ENCODE measurements around the gene MTX3.

The MTX3 gene

DNA sequence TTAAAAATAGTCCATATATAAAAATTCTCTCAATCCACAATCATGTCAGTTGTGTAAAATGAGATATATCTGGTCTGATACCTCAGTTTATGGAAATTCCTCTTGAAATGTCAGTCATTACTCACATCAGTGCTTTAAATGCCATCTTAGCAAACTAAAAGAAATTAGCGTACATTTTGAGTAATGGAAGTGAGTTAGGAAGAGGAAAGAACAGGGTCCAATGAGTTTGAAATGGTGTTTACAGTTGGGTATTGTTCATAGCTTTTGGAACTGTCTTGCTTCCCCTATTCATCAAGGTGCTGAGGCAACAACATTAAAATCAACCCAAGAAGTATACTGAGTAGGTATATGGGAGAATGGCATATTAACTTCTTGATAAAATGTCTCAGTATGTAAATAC lies 8.7 kb upstream of the MTX3 start:
- Mint-ChIP-seq H3K4me3 (no peak overlapping the region), H3K36me3 (ENCODE audit: low read depth) (peaks cover 1% of the 10 kb centered on the region), H3K9me3 (no peaks in the 10 kb centered on the region), H3K4me1 (ENCODE audit: low read depth) (peaks cover 2% of the 10 kb centered on the region), H3K27me3 (peaks cover 3% of the 10 kb centered on the region), H3K27ac (no peak overlapping the region)
- no peak for DNase-seq

DNA sequence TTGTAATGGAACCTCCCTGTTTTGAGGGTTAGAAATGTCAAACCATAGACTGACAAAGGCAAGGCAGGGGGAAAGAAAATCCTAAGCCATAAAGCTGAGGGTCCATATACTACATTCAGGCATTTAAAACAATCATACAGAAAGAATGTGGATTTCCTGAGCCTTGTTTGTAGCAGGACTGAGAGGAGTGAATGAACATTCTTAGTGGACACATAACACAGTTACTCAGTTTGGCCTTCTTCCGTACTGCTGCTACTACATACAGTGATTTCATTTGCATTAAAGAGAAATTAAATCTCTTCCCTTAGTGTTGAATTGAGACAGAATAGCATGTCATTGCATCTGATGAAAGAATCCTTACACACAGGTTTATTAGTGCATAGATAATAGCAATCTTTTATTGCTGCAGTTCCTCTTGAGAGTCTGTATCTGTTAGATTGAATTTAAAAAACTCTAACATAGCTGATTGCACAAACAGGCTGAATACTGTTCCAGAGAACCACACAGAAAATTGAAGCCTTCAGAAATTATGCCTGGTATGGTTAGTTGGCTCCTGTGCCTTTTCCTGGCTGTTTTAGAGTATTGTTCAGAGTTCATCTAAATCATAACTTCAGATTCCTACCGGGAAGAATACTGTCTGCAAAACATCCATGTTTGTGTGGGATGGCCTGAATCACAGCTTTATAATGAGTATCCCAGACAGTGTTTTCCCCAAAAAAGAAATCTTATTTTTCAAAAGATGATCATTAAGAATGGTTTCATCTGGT lies 2.0 kb upstream of the MTX3 start:
- H3K4me1 Mint-ChIP-seq (ENCODE audit: low read depth): peaks cover 39% of the 10 kb centered on the region
- no peaks in the 10 kb centered on the region for H3K9me3 Mint-ChIP-seq
- peaks cover 28% of the 10 kb centered on the region for H3K36me3 Mint-ChIP-seq (ENCODE audit: low read depth)
- no peak overlapping the region for H3K27ac Mint-ChIP-seq
- no peak overlapping the region for H3K4me3 Mint-ChIP-seq
- DNase-seq: no peak
- H3K27me3 Mint-ChIP-seq: peaks cover 4% of the 10 kb centered on the region

DNA sequence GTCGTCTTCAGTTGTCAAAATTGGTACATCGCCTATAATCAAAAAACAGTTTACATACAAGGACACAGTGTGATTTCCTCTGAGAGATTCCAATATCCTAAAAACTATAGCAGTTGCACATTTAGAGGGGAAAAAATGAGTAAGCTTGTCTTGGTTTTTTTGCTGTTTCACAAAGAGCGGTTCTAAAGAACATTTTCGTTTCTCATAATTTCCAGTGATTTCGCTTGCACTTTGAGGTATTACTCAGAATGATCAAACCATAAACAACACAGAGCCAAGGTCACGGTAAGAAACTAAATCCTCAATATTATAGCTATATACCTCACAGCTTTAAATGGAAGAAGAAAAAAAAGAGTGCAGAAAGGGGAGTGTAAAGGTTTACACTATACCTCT lies 861 bp downstream of the MTX3 start:
- Mint-ChIP-seq H3K9me3 (no peaks in the 10 kb centered on the region), H3K4me3 (peak overlapping the region; percentile 93), H3K27ac (peak overlapping the region; percentile 100), H3K4me1 (ENCODE audit: low read depth) (peaks cover 58% of the 10 kb centered on the region), H3K27me3 (peaks cover 4% of the 10 kb centered on the region), H3K36me3 (ENCODE audit: low read depth) (peaks cover 55% of the 10 kb centered on the region)
- DNase-seq: no peak

- Mint-ChIP-seq H3K27ac (peak overlapping the region; percentile 83), H3K27me3 (no peaks in the 10 kb centered on the region), H3K4me3 (peak overlapping the region; percentile 35), H3K4me1 (ENCODE audit: low read depth) (peaks cover 71% of the 10 kb centered on the region), H3K9me3 (no peaks in the 10 kb centered on the region), H3K36me3 (ENCODE audit: low read depth) (peaks cover 91% of the 10 kb centered on the region)
- no peak for DNase-seq
These were observed 4.8 kb downstream of the MTX3 start for GRCh38 chr5:79986260-79986659.

GRCh38 chr5:79985288-79985687 lies 5.8 kb downstream of the MTX3 start:
- peaks cover 93% of the 10 kb centered on the region for H3K36me3 Mint-ChIP-seq (ENCODE audit: low read depth)
- no peaks in the 10 kb centered on the region for H3K9me3 Mint-ChIP-seq
- DNase-seq: no peak
- no peak overlapping the region for H3K4me3 Mint-ChIP-seq
- peak overlapping the region; percentile 62 for H3K27ac Mint-ChIP-seq
- peaks cover 75% of the 10 kb centered on the region for H3K4me1 Mint-ChIP-seq (ENCODE audit: low read depth)
- no peaks in the 10 kb centered on the region for H3K27me3 Mint-ChIP-seq

- H3K27ac Mint-ChIP-seq: peak overlapping the region; percentile 62
- H3K4me1 Mint-ChIP-seq (ENCODE audit: low read depth): peaks cover 70% of the 10 kb centered on the region
- peaks cover 91% of the 10 kb centered on the region for H3K36me3 Mint-ChIP-seq (ENCODE audit: low read depth)
- peak overlapping the region; percentile 6 for H3K4me3 Mint-ChIP-seq
- H3K27me3 Mint-ChIP-seq: no peaks in the 10 kb centered on the region
- H3K9me3 Mint-ChIP-seq: no peaks in the 10 kb centered on the region
- DNase-seq: no peak
These were observed 6.7 kb downstream of the MTX3 start for GRCh38 chr5:79984363-79984762.

GRCh38 chr5:79983618-79984017 lies 7.4 kb downstream of the MTX3 start:
- Mint-ChIP-seq H3K4me1 (ENCODE audit: low read depth) (peaks cover 64% of the 10 kb centered on the region), H3K27me3 (no peaks in the 10 kb centered on the region), H3K9me3 (no peaks in the 10 kb centered on the region), H3K27ac (peak overlapping the region; percentile 62), H3K36me3 (ENCODE audit: low read depth) (peaks cover 93% of the 10 kb centered on the region), H3K4me3 (no peak overlapping the region)
- no peak for DNase-seq

DNA sequence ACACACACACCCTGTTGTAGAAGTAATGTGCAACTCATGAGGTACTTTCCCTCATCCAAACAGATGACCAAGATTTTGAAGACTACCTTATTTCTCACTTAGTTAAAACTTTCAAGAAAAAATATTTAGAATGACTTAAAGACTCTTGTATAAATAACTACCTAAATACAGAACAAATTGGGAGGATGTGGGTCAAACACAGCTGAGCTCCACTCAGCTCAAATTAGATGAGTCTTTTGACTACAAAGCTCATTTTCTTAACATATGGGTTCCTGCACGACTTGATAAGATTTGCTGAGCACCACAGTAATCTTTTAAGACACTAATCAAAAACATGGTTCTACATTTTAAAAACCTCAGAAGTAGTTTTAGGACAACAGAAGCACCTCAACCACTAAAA lies 8.9 kb downstream of the MTX3 start:
- no peaks in the 10 kb centered on the region for H3K9me3 Mint-ChIP-seq
- no peaks in the 10 kb centered on the region for H3K27me3 Mint-ChIP-seq
- peaks cover 53% of the 10 kb centered on the region for H3K4me1 Mint-ChIP-seq (ENCODE audit: low read depth)
- H3K4me3 Mint-ChIP-seq: no peak overlapping the region
- peak overlapping the region; percentile 53 for H3K27ac Mint-ChIP-seq
- H3K36me3 Mint-ChIP-seq (ENCODE audit: low read depth): peaks cover 93% of the 10 kb centered on the region
- DNase-seq: no peak

GRCh38 chr5:79976759-79977515 lies 14.1 kb downstream of the MTX3 start:
- Mint-ChIP-seq H3K27ac (no peak overlapping the region), H3K4me3 (no peak overlapping the region), H3K27me3 (no peaks in the 10 kb centered on the region), H3K9me3 (no peaks in the 10 kb centered on the region), H3K4me1 (ENCODE audit: low read depth) (peaks cover 14% of the 10 kb centered on the region), H3K36me3 (ENCODE audit: low read depth) (peaks cover 65% of the 10 kb centered on the region)
- no peak for DNase-seq

DNA sequence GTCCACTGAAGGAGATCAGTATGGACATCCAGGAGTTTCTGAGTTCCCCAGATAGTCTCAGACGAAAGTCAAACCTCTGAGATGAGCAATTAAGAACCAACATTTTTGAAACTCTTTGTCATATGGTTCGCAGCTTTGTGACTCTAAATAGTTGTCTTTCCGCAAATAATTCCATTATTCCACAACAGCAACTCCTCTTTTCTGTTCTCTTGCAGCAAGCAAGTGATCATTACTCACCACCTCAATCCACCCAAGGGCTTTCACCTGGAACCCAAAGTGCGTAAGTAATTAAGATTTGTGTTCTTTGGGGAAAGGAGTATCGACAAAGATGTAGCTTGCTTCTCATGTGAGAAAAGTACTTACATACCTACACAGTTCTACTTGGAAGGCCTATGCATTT lies 15.6 kb downstream of the MTX3 start:
- Mint-ChIP-seq H3K9me3 (no peaks in the 10 kb centered on the region), H3K27me3 (peaks cover 5% of the 10 kb centered on the region), H3K4me1 (ENCODE audit: low read depth) (peaks cover 2% of the 10 kb centered on the region), H3K27ac (no peak overlapping the region), H3K4me3 (no peak overlapping the region), H3K36me3 (ENCODE audit: low read depth) (peaks cover 53% of the 10 kb centered on the region)
- DNase-seq: no peak

DNA sequence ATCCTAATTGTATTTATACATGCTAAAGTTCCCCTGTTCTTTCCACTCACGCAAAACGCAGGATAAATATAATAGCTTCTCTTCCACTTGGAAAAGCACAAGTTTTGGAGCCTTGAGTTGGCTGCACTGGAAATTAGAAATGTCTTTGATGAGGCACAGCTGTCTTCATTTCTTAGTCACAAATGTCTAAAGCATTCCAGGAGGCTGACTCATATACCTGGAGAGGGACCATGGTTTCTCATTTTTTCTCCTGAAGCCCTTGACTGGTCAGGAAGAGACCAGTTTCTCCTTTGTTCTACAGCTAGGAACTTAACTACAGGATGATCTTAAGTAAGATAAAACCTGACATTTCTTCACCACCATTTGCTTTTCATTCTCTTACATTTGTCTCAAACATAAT lies 16.2 kb downstream of the MTX3 start:
- peaks cover 8% of the 10 kb centered on the region for H3K27me3 Mint-ChIP-seq
- H3K4me3 Mint-ChIP-seq: no peak overlapping the region
- no peak overlapping the region for H3K27ac Mint-ChIP-seq
- no peaks in the 10 kb centered on the region for H3K9me3 Mint-ChIP-seq
- DNase-seq: no peak
- H3K36me3 Mint-ChIP-seq (ENCODE audit: low read depth): peaks cover 47% of the 10 kb centered on the region
- H3K4me1 Mint-ChIP-seq (ENCODE audit: low read depth): no peaks in the 10 kb centered on the region

DNA sequence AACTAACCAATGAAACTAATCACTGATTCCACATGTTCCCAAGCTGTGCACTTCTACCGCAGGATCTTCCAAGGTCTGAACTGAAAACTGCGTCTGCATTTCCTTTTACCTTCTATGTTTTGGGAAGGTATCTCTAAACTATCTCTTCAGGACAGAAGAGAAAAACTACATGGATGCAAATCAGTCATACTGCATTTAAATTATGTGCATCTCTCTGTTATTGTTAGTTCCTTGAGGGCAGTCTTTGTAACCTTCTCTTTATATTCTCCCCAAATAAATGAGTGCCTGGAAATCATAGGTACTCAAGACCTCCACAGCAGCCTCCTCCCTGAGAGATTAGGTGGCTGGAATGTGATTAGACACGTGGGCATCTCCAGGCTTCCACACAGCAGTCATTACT lies 17.1 kb downstream of the MTX3 start:
- no peak overlapping the region for H3K4me3 Mint-ChIP-seq
- peaks cover 43% of the 10 kb centered on the region for H3K36me3 Mint-ChIP-seq (ENCODE audit: low read depth)
- no peaks in the 10 kb centered on the region for H3K9me3 Mint-ChIP-seq
- peaks cover 8% of the 10 kb centered on the region for H3K27me3 Mint-ChIP-seq
- H3K27ac Mint-ChIP-seq: no peak overlapping the region
- no peaks in the 10 kb centered on the region for H3K4me1 Mint-ChIP-seq (ENCODE audit: low read depth)
- no peak for DNase-seq

- Mint-ChIP-seq H3K4me1 (ENCODE audit: low read depth) (no peaks in the 10 kb centered on the region), H3K4me3 (no peak overlapping the region), H3K27ac (no peak overlapping the region), H3K36me3 (ENCODE audit: low read depth) (peaks cover 38% of the 10 kb centered on the region), H3K9me3 (no peaks in the 10 kb centered on the region), H3K27me3 (peaks cover 8% of the 10 kb centered on the region)
- DNase-seq: no peak
These were observed 17.6 kb downstream of the MTX3 start for GRCh38 chr5:79973511-79973910.

DNA sequence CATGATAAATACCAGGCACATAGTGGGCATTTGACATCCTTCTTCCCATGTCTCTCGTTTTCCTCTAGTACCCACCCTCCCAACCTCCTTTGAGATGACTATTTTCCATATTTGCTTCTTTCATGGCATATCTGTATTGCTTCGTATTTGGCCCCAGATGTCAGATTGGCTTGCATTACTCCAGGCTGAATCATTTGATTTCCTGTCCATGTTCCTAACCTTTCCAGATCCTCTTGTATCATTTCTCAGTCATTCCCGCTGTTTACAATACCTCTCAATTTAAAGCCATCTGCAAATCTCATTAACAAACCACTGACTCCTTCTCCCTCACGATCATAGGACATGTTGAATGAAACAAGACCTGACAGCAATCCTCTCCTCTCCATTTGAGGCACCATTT lies 19.9 kb downstream of the MTX3 start:
- Mint-ChIP-seq H3K27ac (no peak overlapping the region), H3K9me3 (no peaks in the 10 kb centered on the region), H3K27me3 (peaks cover 16% of the 10 kb centered on the region), H3K36me3 (ENCODE audit: low read depth) (peaks cover 16% of the 10 kb centered on the region), H3K4me3 (no peak overlapping the region), H3K4me1 (ENCODE audit: low read depth) (no peaks in the 10 kb centered on the region)
- no peak for DNase-seq

DNA sequence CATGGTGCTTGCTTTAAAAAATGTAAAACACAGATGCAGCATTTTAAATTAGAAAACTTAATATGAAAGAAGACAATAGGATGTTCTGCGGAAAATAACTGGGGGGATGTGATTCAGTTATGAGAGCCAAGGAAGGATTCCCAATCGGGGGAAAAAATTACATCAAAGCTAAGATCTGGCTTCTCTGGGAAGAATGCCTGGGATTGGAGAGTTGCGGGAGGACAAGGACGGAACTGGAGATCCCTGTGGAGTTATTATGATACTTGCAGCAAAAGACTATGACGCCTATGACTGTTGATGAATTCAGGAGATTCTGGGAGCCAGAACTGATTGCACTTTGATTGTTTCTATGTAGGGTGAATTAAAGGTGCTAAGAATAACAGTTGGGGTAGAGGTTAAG lies 24.6 kb downstream of the MTX3 start:
- H3K27ac Mint-ChIP-seq: no peak overlapping the region
- no peak for DNase-seq
- peaks cover 24% of the 10 kb centered on the region for H3K27me3 Mint-ChIP-seq
- H3K4me3 Mint-ChIP-seq: no peak overlapping the region
- peaks cover 33% of the 10 kb centered on the region for H3K4me1 Mint-ChIP-seq (ENCODE audit: low read depth)
- no peaks in the 10 kb centered on the region for H3K36me3 Mint-ChIP-seq (ENCODE audit: low read depth)
- H3K9me3 Mint-ChIP-seq: no peaks in the 10 kb centered on the region

Measured in activated T-cell treated with anti-CD3 and anti-CD28 coated beads, Interleukin-2, amount 50 U/mL, for 24 hours (primary cell).